NCI-H226 (cell line): ENCODE data around the gene LMTK3.

ENCODE experiments used
- DNase-seq: peaks from one replicate; pipeline ENCODE4 v3.0.0-alpha.2; 2015

Gene LMTK3

GRCh38 chr19:48511800-48512503 lies at the start of gene LMTK3:
LMTK3 (minus strand) TSS chr19:48511835; CDS start chr19:48511576, 259 bp downstream.
- DNase-seq, result peak; percentile 30

GRCh38 chr19:48561412-48561811 lies 49.8 kb upstream of the LMTK3 start:
- no peak for DNase-seq

- no peak for DNase-seq
These were observed 48.5 kb upstream of the LMTK3 start for GRCh38 chr19:48560095-48560530.

GRCh38 chr19:48558018-48558684 lies 46.5 kb upstream of the LMTK3 start:
- no peak for DNase-seq

- DNase-seq, result no peak
These were observed 45.2 kb upstream of the LMTK3 start for GRCh38 chr19:48556825-48557224.

- peak; percentile 73 for DNase-seq
These were observed 44.5 kb upstream of the LMTK3 start for GRCh38 chr19:48556163-48556562.

GRCh38 chr19:48554385-48555091 lies 42.9 kb upstream of the LMTK3 start:
- DNase-seq, result peak; percentile 74

- peak; percentile 93 for DNase-seq
These were observed 42.2 kb upstream of the LMTK3 start for GRCh38 chr19:48553676-48554384.

GRCh38 chr19:48552406-48553322 lies 41.0 kb upstream of the LMTK3 start:
- peak; percentile 63 for DNase-seq

GRCh38 chr19:48551437-48552302 lies 40.0 kb upstream of the LMTK3 start, which contains the start of gene SULT2B1:
SULT2B1 (plus strand) TSS chr19:48552172; CDS start chr19:48552253, 81 bp downstream.
- DNase-seq, result no peak

- DNase-seq, result no peak
These were observed 37.7 kb upstream of the LMTK3 start for GRCh38 chr19:48549380-48549779.

- DNase-seq, result no peak
These were observed 36.7 kb upstream of the LMTK3 start for GRCh38 chr19:48548253-48548911.

- no peak for DNase-seq
These were observed 36.1 kb upstream of the LMTK3 start for GRCh38 chr19:48547722-48548121.

- no peak for DNase-seq
These were observed 33.5 kb upstream of the LMTK3 start for GRCh38 chr19:48544856-48545750.

GRCh38 chr19:48543121-48543710 lies 31.6 kb upstream of the LMTK3 start:
- peak; percentile 91 for DNase-seq

GRCh38 chr19:48541813-48542212 lies 30.2 kb upstream of the LMTK3 start:
- DNase-seq, result no peak

GRCh38 chr19:48540110-48540509 lies 28.5 kb upstream of the LMTK3 start:
- no peak for DNase-seq

- DNase-seq, result peak; percentile 87
These were observed 28.0 kb upstream of the LMTK3 start for GRCh38 chr19:48539503-48540096.
